DMS 273 treated with DMSO at 0.1 percent for 48 hours (cell line): ENCODE data around the gene FNIP1.
"Not testable (repeated sequence)": the region's sequence is repeated elsewhere in the genome, so short reads cannot be mapped to it uniquely, and the experiment has no call there.

ENCODE experiments used
- DNase-seq: peaks from one replicate; lab custom pipeline; 2025; lab: John Stamatoyannopoulos, UW

FNIP1 gene

DNA sequence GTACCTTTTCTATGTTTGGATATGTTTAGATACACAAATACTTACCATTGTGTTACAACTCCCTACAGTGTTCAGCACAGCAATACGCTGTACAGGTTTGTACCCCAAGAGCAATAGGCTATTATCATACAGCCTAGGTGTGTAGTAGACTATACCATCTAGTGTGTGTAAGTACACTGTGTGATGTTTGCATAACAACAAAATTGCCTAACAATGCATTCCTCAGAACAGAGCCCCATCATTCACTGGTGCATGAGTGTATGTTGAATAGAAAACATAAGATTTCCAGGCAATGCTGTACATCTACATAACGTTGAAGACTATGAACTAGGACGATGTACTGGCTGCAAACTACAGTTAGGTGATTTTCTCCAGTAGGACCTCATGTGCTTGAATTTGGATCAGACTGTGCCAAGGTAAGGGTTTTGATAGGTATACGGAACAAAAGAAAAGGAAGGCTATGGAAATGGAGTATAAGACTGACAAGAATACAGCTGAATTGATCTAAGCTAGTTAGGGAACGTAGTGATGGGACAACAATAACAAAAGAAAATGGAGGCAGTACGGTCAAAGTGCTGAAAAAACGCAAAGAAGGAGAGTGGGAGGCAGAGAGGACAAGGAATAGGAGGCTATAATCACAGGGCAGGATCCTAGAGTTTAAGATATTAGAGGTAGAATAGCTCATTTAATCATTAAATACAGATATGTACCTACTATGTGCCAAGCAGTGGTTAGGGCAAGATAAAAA lies 46.9 kb downstream of the FNIP1 start:
- no peak for DNase-seq

DNA sequence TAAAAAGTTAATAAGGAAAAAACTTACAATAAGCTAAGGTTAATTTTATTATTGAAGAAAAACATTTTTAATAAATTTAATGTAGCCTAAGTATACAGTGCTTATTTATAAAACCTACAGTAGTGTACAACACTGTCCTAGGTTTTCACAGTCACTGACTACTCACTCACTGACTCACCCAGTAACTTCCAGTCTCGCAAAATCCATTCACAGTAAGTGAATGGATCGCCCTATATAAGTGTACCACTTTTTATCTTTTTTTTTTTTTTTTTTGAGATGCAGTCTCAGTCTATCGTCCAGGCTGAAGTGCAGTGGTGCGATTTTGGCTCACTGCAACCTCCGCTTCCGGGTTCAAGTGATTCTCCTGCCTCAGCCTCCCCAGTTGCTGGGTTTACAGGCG lies 47.7 kb downstream of the FNIP1 start:
- DNase-seq, result no peak

DNA sequence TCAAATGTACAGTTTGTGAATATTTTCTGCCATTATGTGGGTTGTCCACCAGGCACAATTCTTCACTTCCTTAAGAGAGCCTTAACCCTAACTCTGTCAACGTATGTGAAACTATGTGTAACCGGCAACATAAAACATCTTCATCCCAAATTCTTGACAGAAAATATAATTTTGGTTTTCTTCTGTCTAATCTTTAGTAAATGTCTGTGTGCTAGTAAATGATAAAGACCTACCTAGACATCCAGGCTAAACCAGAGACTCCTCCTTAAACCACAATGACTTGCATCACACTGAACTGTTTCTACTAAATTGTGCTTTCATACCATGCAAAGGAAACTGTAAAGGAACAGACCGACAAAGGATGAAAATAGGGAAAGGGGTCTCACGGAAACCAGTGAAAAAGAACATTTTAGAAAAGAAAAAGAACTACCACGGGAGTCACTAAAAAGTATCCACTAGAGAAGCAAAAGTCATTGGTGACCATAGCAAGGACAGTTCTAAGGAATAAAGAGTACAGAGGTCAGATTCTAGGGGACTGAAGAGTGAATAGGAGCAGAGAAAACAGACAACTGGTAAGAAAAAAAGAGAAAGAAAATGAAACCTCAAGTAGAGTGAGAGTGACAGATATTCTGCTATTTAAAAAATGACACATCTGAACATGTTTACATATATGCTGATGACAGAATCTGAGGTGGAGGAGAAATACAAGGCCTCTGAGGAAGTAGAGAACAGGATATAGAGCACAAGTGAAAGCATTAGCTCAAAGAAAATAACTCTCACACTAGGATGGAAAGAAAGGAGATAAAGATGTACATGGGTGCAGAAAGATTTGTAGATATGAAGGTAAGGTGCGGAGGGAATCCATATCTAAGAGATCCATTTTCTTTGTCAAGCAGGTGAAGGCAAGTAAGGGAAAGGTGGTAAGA lies 49.4 kb downstream of the FNIP1 start:
- DNase-seq, result no peak

DNA sequence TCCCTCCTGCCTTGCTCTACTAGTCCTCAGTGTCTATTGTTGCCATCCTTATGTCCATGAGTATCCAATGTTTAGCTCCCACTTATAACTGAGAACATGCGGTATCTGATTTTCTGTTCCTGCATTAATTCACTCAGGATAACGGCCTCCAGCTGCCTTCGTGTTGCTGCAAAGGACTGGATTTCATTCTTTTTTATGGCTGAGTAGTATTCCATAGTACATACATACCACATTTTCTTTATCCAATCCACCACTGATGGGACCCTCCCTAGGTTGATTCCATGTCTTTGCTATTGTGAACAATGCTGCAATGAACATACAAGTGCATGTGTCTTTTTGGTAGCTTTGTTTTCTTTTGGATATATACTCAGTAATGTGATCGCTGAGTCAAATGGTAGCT lies 50.4 kb downstream of the FNIP1 start:
- DNase-seq, result no peak

DNA sequence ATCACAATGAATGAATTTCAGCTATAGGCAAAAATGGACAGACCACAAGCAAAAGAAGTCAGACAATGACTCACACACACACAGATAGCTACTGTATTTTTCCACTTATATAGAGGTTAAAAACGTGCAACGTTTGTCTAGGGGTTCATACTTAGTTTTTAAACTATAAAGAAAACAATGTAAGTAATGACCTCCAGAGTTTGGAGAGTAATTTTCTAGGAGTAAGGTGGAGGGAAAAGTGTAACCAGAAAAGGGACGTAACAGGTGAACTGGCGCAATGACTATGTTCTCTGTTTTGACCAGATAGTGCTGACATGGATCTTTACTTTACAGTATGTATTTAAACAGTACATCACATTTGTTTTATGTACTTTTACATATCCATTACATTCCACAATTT lies 51.1 kb downstream of the FNIP1 start:
- DNase-seq, result no peak

DNA sequence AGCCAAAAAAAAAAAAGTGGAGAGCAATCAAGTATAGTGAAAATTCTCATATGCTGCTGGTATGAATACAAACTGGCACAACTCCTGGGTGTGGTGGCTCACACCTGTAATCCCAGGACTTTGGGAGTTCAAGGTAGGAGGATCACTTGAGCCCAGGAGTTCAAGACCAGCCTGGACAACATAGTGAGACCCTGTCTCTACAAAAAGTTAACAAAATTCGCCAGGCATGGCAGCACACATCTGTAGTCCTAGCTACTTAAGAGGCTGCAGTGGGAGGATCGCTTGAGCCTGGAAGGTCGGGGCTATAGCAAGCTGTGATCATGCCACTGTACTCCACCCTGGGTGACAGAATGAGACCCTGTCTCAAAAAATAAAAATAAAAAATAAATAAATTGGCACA lies 51.7 kb downstream of the FNIP1 start:
- DNase-seq, result no peak

DNA sequence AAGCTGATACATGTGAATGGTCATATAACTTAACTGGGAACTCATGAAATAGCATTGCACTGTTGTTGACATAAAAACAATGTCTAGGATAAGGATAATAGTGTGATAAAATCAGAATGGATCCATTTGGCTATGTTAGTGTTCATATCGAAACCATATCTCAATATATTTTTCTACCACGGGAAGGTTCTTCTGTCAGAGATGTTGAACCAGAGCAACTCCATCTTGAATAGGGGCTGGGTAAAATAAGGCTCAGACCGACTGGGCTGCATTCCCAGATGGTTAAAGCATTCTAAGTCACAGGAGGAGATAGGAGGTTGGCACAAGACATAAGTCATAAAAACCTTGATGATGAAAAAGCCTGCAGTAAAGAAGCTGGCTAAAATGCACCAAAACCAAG lies 56.3 kb downstream of the FNIP1 start:
- DNase-seq, result no peak

DNA sequence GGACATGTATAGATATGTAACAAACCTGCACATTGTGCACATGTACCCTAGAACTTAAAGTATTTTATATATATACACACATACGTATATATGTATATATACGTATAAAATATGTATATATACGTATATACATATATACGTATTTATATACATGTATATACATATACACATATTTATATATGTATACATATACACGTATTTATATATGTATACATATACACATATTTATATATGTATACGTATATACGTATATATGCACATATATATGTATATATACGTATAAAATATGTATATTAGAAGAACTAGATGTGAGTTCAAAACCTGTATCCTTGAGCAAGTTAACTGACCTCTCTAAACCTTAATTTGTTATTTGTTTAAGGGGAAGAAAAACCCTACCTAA lies 61.4 kb downstream of the FNIP1 start:
- DNase-seq, result no peak

DNA sequence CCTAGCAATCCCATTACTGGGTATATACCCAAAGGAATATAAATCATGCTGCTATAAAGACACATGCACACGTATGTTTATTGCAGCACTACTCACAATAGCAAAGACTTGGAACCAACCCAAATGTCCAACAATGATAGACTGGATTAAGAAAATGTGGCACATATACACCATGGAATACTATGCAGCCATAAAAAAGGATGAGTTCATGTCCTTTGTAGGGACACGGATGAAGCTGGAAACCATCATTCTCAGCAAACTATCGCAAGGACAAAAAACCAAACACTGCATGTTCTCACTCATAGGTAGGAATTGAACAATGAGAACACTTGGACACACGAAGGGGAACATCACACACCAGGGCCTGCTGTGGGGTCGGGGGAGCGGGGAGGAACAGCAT lies 61.9 kb downstream of the FNIP1 start:
- not testable (repeated sequence) for DNase-seq

DNA sequence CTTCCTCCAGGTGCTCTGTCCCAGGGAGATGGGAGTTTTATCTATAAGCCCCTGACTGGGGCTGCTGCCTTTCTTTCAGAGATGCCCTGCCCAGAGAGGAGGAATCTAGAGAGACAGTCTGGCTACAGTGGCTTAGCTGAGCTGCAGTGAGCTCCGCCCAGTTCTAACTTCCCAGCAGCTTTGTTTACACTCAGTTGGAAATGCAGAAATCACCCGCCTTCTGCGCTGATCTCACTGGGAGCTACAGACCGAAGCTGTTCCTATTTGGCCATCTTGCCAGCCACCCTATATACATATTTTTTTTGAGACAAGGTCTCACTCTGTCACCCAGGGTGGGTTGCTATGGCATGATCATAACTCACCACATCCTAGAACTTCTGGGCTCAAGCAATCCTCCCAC lies 67.5 kb downstream of the FNIP1 start:
- not testable (repeated sequence) for DNase-seq

DNA sequence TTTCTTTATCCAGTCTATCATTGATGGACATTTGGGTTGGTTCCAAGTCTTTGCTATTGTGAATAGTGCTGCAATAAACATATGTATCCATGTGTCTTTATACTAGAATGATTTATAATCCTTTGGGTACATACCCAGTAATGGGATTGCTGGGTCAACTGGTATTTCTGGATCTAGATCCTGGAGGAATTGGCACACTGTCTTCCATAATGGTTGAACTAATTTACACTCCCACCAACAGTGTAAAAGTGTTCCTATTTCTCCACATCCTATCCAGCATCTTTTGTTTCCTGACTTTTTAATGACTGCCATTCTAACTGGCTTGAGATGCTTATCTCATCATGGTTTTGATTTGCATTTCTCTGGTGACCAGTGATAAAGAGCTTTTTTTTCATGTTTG lies 72.7 kb downstream of the FNIP1 start:
- not testable (repeated sequence) for DNase-seq

DNA sequence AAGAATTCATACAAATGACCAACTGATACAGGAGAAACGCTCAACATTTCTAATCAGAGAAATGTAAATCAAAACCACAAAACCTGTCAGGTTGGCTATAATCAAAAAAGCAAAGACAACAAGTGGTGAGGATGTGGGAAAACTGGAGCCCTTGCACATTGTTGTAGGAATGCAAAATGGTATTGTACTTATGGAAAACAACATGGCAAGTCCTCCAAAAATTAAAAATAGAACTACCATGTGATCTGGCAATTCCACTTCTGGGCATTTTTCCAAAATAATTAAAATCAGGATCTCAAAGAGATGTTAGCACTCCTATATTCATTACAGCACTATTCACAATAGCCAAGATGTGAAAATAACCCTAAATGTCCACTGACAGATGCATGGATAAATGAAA lies 76.1 kb downstream of the FNIP1 start:
- no peak for DNase-seq

DNA sequence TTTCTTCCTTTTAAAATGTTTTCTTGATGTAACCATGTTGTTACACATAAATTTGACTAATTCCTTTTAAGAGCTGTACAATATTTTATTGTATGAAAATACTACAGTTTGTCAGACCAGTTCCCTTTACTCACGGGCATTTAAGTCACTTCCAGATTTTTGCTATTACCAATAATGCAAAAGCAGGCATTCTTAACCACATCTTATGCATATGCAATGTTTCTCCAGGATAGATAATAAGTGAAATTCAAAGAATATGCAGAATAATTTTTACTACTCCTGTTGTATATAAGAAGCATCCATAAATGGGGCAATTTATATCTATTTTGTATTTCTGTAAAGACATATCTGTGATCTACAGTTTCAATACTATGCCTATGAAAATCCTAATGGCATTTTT lies 77.3 kb downstream of the FNIP1 start:
- no peak for DNase-seq

DNA sequence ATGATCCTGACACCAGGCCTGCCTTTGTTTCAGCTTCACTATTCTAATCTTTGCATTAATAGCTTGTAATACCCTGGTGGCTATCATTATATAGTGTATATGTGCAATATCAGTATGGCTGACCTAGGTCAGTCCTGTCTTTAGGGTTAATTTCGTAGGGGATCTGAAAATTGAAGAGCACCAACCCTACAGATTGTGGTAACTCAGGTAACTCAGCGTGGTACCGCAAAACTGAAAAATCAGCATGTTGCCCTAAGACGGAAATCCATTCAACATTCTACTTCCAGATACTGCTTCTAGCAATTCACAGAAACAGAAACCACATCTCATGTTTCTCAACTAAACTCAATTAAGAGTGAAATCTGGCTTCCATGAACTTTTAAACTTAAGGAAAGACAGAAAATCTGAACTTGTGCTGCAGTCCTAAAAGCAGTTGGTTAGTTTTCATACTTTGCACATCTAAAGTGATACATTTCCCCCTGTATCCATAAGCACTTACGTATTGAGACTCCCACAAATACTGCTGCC lies 78.3 kb downstream of the FNIP1 start:
- DNase-seq, result no peak

DNA sequence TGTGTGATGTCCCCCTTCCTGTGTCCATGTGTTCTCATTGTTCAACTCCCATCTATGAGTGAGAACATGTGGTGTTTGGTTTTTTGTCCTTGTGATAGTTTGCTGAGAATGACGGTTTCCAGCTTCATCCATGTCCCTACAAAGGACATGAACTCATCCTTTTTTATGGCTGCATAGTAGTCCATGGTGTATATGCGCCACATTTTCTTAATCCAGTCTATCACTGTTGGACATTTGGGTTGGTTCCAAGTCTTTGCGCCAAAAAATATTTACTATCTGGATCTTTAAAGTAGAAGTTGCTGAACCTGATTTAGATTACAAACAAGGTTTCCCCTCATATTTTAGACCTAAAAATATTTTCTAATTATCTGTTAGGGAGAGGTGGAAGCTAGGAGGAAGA lies 79.7 kb downstream of the FNIP1 start:
- DNase-seq, result not testable (repeated sequence)

DNA sequence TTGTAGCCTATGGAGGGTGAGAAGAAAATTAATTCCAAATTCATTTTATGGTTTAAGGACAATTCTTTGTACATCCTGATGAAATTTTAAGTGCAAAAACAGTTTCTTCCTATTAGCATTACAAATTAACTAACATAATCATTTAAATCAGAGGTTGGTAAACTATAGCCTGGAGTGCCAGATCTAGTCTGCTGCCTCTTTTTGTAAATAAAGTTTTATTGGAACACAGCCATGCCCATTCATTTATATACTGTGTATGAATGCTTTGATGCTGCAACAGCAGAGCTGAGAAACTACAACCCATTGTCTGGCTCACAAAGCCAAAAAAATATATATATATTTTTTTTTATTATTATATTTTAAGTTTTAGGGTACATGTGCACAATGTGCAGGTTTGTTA lies 80.2 kb downstream of the FNIP1 start:
- no peak for DNase-seq

DNA sequence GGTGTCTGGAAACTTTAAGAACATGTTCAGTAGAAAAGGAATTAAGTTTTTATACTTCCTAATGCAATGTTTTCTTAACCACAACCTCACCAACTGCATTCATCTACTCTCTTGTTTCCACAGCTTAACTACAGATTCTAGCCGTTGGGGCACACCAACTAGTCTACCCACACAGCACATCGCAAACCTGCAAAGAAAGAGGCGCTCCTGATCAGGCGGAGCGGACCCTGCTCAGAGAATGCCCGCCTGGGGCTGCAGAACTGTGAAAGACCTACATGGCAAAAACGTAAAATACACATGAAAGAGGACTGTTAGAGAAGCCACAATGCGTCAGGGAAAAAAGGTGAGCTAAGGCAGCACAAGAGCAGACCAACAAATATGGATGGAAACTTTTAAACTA lies 86.4 kb downstream of the FNIP1 start:
- DNase-seq, result no peak

DNA sequence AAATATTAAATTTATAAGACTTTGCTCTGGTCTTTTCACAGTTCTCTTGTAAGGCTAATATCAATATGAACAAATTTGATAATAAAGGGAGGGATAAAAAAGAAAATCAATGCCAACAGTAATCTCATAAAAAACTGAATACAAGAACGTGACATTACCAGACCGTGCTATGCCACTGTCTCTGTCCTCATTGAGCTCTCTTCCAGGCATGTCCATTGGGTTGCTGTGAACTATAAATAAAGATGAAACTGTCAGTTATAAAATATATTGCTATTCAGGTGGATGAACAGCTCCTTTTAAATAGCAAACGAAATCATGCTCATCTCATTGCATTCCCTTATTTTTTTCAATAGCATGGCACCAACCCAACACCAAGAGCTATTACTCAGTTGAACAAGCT lies 87.8 kb downstream of the FNIP1 start:
- DNase-seq, result no peak

DNA sequence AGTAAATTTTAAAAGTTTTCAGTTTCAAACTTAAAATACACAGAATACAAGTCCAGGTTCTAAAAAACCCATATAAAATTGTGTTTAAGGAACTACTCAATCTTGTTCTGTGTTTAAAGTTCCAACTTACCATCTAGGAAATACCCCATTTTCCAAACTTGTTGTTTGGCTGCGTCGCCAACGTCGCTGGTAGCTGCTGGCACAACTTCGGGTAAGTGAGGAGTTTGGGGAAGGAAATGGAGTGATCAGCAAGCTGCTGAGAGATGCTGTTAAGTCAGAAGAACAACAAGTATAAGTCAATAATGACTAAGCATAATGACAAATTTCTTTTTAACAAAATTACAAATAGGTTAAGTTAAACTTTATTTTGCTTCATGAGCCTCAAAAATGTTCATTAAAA lies 90.5 kb downstream of the FNIP1 start:
- no peak for DNase-seq

DNA sequence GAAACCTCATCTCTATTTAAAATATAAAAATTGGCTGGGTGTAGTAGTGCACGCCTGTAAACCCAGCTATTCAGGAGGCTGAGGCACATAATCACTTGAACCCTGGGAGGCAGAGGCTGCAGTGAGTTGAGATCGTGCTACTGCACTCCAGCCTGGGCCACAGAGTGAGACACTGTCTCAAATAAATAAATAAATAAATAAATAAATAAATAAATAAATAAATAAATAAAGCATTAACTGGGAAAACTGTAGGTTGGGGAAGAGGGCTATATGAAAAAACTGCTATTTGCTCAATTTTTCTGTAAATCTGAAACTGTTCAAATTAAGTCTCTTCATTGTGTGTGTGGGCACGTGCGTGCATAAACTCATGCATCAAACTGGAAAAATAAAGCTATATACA lies 101.9 kb downstream of the FNIP1 start:
- no peak for DNase-seq

DNA sequence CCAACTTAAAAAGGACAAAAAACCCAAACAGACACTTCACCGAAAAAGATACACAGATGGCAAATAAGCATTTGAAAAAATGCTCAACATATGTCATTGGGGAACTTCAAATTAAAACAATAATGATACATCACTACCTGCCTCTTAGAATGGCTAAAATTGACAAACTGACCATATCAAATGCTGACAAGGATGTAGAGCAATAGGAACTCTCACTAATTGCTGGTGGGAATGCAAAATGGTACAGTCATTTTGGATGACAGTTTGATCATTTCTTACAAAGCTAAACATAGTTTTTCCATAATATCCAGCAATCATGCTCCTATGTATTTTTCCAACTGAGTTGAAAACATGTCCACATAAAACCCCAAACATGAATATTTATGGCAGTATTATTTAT lies 102.9 kb downstream of the FNIP1 start:
- DNase-seq, result no peak

DNA sequence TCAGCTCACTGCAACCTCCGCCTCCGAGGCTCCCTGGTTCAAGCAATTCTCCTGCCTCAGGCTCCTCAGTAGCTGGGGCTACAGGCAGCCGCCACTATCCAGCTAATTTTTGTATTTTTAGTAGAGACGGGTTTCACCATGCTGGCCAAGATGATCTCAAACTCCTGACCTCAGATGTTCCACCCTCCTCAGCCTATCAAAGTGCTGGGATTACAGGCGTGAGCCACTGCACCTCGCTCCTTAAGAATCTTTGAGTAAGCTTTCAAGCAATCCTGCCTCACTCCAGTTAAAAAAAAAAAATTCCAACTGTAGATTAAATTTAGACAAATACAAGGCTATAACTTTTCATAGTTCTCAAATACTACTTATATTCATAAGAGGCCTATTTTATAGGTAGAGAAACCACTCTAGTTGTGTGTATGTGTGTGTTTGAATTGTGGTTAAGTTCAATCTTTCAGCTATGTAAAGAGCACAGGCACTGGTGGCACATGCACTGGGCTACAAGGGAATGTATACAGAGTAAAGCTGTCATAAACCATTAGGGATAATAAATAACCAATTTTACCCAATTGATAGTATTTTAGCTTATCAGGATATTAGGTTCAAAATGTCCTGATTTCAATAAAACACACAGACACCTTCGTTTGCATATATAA lies 111.2 kb downstream of the FNIP1 start:
- no peak for DNase-seq

DNA sequence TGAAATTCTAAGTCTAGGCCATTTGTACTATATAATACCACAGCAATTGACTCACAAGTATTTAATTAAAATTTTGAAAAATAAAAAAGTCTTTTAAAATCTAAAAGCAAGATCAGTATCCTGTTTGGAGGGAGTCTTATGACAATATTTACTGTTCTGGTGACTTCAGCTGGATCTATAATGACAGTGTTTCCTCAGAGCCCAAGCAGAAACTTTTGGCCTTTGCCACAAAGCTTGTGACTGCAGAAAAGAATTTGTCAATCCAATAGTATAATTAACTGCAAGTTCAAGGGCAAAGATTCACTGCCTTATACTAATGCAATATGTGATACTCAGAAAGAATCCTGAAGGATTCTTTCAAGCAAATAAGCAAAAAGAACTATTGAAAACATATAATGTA lies 112.2 kb downstream of the FNIP1 start:
- no peak for DNase-seq
